H9 (cell line): ENCODE results near the gene SCGB2B2. TPM values are rescaled to one million over a fixed set of nuclear protein-coding genes. Genes with fewer than 3 reads are reported as not detected.
"Not testable (repeated sequence)": the region's sequence is repeated elsewhere in the genome, so short reads cannot be mapped to it uniquely, and the experiment has no call there.

Experiments used
- DNase-seq: peaks from one replicate; pipeline ENCODE4 v3.0.0-alpha.2; 2017
- H2AFZ ChIP-seq: one replicate; pipeline ENCODE4 v1.6.1; 2013; ENCODE audit warnings: mild to moderate bottlenecking, low read length, control low read depth, moderate library complexity
- H2AK5ac ChIP-seq: 2 replicates; pipeline ENCODE4 v1.6.1; 2013; ENCODE audit warnings: low read length, control low read depth, mixed read lengths; ENCODE audit not compliant: insufficient read length
- H2BK120ac ChIP-seq: one replicate; pipeline ENCODE4 v1.6.1; 2013; ENCODE audit warnings: low read depth, mild to moderate bottlenecking, low read length, control low read depth, inconsistent platforms; ENCODE audit not compliant: poor library complexity, severe bottlenecking
- H2BK12ac ChIP-seq: 2 replicates; pipeline ENCODE4 v1.6.1; 2013; ENCODE audit warnings: low read length, control low read depth, mixed read lengths, low read depth; ENCODE audit not compliant: insufficient read length
- H2BK15ac ChIP-seq: 2 replicates; pipeline ENCODE4 v1.6.1; 2013; ENCODE audit warnings: low read depth, low read length, control low read depth
- H2BK20ac ChIP-seq: one replicate; pipeline ENCODE4 v1.6.1; 2013; ENCODE audit warnings: low read depth, mild to moderate bottlenecking, low read length, control low read depth, inconsistent platforms; ENCODE audit not compliant: poor library complexity, severe bottlenecking
- H2BK5ac ChIP-seq: 2 replicates; pipeline ENCODE4 v1.6.1; 2013; ENCODE audit warnings: low read length, control low read depth, mixed read lengths; ENCODE audit not compliant: insufficient read length
- H3K14ac ChIP-seq: 2 replicates; pipeline ENCODE4 v1.6.1; 2013; ENCODE audit warnings: low read length, control low read depth; ENCODE audit not compliant: insufficient read depth
- H3K18ac ChIP-seq: 2 replicates; pipeline ENCODE4 v1.6.1; 2013; ENCODE audit warnings: low read depth, mild to moderate bottlenecking, mixed read lengths, low read length, control low read depth; ENCODE audit not compliant: insufficient read length
- H3K23ac ChIP-seq: 2 replicates; pipeline ENCODE4 v1.6.1; 2013; ENCODE audit warnings: low read length, control low read depth, mixed read lengths, low read depth; ENCODE audit not compliant: insufficient read length
- H3K23me2 ChIP-seq: 2 replicates; pipeline ENCODE4 v1.6.1; 2013; ENCODE audit warnings: low read depth, mild to moderate bottlenecking, mixed read lengths, low read length, control low read depth; ENCODE audit not compliant: insufficient read length, poor library complexity, severe bottlenecking
- H3K27ac ChIP-seq: 2 replicates; pipeline ENCODE4 v1.5.1; 2013; ENCODE audit warnings: low read length, control low read depth, mixed read lengths, low read depth; ENCODE audit not compliant: insufficient read length
- H3K27me3 ChIP-seq: 2 replicates; pipeline ENCODE4 v1.6.1; 2013; ENCODE audit warnings: low read length, control low read depth, inconsistent platforms; ENCODE audit not compliant: insufficient read depth
- H3K4ac ChIP-seq: 2 replicates; pipeline ENCODE4 v1.6.1; 2013; ENCODE audit warnings: low read depth, mild to moderate bottlenecking, control low read depth, inconsistent platforms, low read length, moderate library complexity
- H3K4me1 ChIP-seq: 2 replicates; pipeline ENCODE4 v1.6.1; 2013; ENCODE audit warnings: low read length, control low read depth, inconsistent platforms; ENCODE audit not compliant: insufficient read depth
- H3K4me2 ChIP-seq: 2 replicates; pipeline ENCODE4 v1.6.1; 2013; ENCODE audit warnings: low read length, control low read depth, mixed read lengths; ENCODE audit not compliant: insufficient read length, insufficient read depth
- H3K56ac ChIP-seq: 2 replicates; pipeline ENCODE4 v1.6.1; 2013; ENCODE audit warnings: low read depth, mild to moderate bottlenecking, mixed read lengths, low read length, control low read depth; ENCODE audit not compliant: insufficient read length
- H3K79me1 ChIP-seq: 2 replicates; pipeline ENCODE4 v1.6.1; 2013; ENCODE audit warnings: low read depth, mild to moderate bottlenecking, moderate library complexity, low read length, control low read depth, inconsistent platforms; ENCODE audit not compliant: insufficient read depth, poor library complexity, severe bottlenecking
- H3K79me2 ChIP-seq: 2 replicates; pipeline ENCODE4 v1.6.1; 2013; ENCODE audit warnings: low read length, control low read depth, inconsistent platforms; ENCODE audit not compliant: insufficient read depth
- H3K9ac ChIP-seq: 2 replicates; pipeline ENCODE4 v1.6.1; 2013; ENCODE audit warnings: low read length, control low read depth, mixed read lengths; ENCODE audit not compliant: insufficient read length; ENCODE audit errors: extremely low read depth
- H3K9me3 ChIP-seq: one replicate; pipeline ENCODE4 v1.6.1; 2013; ENCODE audit warnings: low read depth, low read length, inconsistent platforms; ENCODE audit not compliant: control insufficient read depth
- H3T11ph ChIP-seq: one replicate; pipeline ENCODE4 v1.6.1; 2013; ENCODE audit warnings: mild to moderate bottlenecking, low read length, control low read depth, inconsistent platforms
- H4K20me1 ChIP-seq: one replicate; pipeline ENCODE4 v1.6.1; 2013; ENCODE audit not compliant: control insufficient read depth, insufficient read length, insufficient read depth
- H4K5ac ChIP-seq: 2 replicates; pipeline ENCODE4 v1.6.1; 2013; ENCODE audit warnings: low read depth, mild to moderate bottlenecking, mixed read lengths, low read length, control low read depth; ENCODE audit not compliant: insufficient read length
- H4K8ac ChIP-seq: replicated peaks from 2 replicates; pipeline ENCODE4 v1.6.1; 2013; ENCODE audit warnings: low read length, control low read depth, mixed read lengths, low read depth; ENCODE audit not compliant: insufficient read length
- H4K91ac ChIP-seq: 2 replicates; pipeline ENCODE4 v1.6.1; 2013; ENCODE audit warnings: low read depth, mild to moderate bottlenecking, moderate library complexity, mixed read lengths, low read length, control low read depth; ENCODE audit not compliant: insufficient read length
- H3K27ac Mint-ChIP-seq, 3 experiments: 2 replicates in 2 of 3; 3 replicates in 1 of 3; pipeline ENCODE4 v1.8.0; 2020 to 2021; ENCODE audit warnings: mixed read lengths in 3 of 3, mild to moderate bottlenecking in 1 of 3, moderate library complexity in 1 of 3
- H3K27me3 Mint-ChIP-seq: 2 replicates; pipeline ENCODE4 v1.8.0; 2021; ENCODE audit warnings: low read depth, mild to moderate bottlenecking, moderate library complexity, mixed read lengths
- H3K36me3 Mint-ChIP-seq, 3 experiments: 2 replicates in 2 of 3; 3 replicates in 1 of 3; pipeline ENCODE4 v1.8.0; 2020 to 2021; ENCODE audit warnings: low read depth in 3 of 3, mixed read lengths in 3 of 3; ENCODE audit not compliant: insufficient read depth in 1 of 3
- H3K4me1 Mint-ChIP-seq, 2 experiments: 2 replicates each; pipeline ENCODE4 v1.8.0; 2020; ENCODE audit warnings: mixed read lengths in 2 of 2
- H3K4me3 Mint-ChIP-seq, 2 experiments: 2 replicates in 1 of 2; 3 replicates in 1 of 2; pipeline ENCODE4 v1.8.0; 2020 to 2021; ENCODE audit warnings: mild to moderate bottlenecking in 2 of 2, mixed read lengths in 2 of 2, moderate library complexity in 1 of 2
- H3K9me3 Mint-ChIP-seq, 2 experiments: 2 replicates in 1 of 2; 3 replicates in 1 of 2; pipeline ENCODE4 v1.8.0; 2020; ENCODE audit warnings: mild to moderate bottlenecking in 2 of 2, mixed read lengths in 2 of 2, moderate library complexity in 1 of 2
- WGBS: extraction: QIAGEN DNeasy Blood & Tissue Kit; methylation state at CpG from one replicate; pipeline ENCODE4 v1.1.7; 2013; ENCODE audit warnings: missing lambda C conversion rate, low lambda C conversion rate, mixed read lengths; ENCODE audit not compliant: insufficient read length; ENCODE audit errors: extremely low coverage; 5-methylcytosine and 5-hydroxymethylcytosine counted together
- total RNA-seq: library from RNA; stranded (reverse); gene quantifications from 2 replicates; pipeline ENCODE4 v1.2.1, GENCODE V29; 2021
- TF ChIP-seq, protein P1 (sequence below): fragments of 200-600 bp; sonication (generic); conservative IDR thresholded peaks from 3 replicates; pipeline ENCODE4 v1.8.0; 2021; ENCODE audit warnings: antibody characterized with exemption, mild to moderate bottlenecking

Gene SCGB2B2
- total RNA-seq, 1 experiment from 2014 or later, result not detected

DNA sequence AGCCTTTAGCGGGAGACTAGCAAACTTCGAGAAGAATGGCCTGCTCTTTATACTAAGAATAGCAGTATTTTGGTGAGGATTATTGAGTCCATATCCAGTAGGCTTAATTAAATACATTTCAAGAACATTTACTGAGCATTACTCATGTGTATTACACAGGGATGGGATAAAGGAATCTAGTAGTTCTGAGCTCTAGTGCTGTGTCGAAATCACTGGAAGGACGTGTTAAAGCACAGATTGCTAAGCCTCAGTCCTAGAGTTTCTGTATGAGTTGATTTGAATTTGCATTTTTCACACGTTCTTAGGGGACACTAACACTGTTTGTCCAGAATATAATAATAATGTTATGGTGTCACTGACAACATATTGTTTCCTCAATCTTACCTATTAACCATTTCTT, 9.5 kb upstream of the SCGB2B2 start:
- no peak overlapping the region for H2BK120ac ChIP-seq
- H3K23me2 ChIP-seq, result no peaks in the 10 kb centered on the region
- H3K79me1 ChIP-seq, result no peaks in the 10 kb centered on the region
- no peak overlapping the region for H2AFZ ChIP-seq
- H4K8ac ChIP-seq, result no peak overlapping the region
- no peaks in the 10 kb centered on the region for H3K4me1 ChIP-seq
- H2BK20ac ChIP-seq, result no peak overlapping the region
- no peak overlapping the region for H3K14ac ChIP-seq
- H3K9me3 Mint-ChIP-seq, result peaks cover 54 to 73% of the 10 kb centered on the region in 2 experiments
- no peaks in the 10 kb centered on the region for H3K27me3 ChIP-seq
- H3K56ac ChIP-seq, result no peak overlapping the region
- H3K36me3 Mint-ChIP-seq, result peaks cover 41 to 48% (median 46%) of the 10 kb centered on the region in 3 experiments
- no peaks in the 10 kb centered on the region for H3K79me2 ChIP-seq
- H4K91ac ChIP-seq, result no peak overlapping the region
- H3K18ac ChIP-seq, result no peak overlapping the region
- no peaks in the 10 kb centered on the region for H3K4me1 Mint-ChIP-seq
- no peak overlapping the region for H3K9ac ChIP-seq
- no peak overlapping the region for H3K27ac Mint-ChIP-seq
- no CpG with 5 or more reads among the region's 5 CpGs for WGBS
- H3K4me2 ChIP-seq, result no peak overlapping the region
- H3T11ph ChIP-seq, result no peak overlapping the region
- H3K9me3 ChIP-seq, result peaks cover 13% of the 10 kb centered on the region
- no peak overlapping the region for H2BK12ac ChIP-seq
- no peak overlapping the region for H3K4ac ChIP-seq
- H3K27ac ChIP-seq, result no peak overlapping the region
- no peak overlapping the region for H2BK15ac ChIP-seq
- peaks cover 23% of the 10 kb centered on the region for H3K27me3 Mint-ChIP-seq
- no peak for DNase-seq
- TF ChIP-seq, protein P1, sequence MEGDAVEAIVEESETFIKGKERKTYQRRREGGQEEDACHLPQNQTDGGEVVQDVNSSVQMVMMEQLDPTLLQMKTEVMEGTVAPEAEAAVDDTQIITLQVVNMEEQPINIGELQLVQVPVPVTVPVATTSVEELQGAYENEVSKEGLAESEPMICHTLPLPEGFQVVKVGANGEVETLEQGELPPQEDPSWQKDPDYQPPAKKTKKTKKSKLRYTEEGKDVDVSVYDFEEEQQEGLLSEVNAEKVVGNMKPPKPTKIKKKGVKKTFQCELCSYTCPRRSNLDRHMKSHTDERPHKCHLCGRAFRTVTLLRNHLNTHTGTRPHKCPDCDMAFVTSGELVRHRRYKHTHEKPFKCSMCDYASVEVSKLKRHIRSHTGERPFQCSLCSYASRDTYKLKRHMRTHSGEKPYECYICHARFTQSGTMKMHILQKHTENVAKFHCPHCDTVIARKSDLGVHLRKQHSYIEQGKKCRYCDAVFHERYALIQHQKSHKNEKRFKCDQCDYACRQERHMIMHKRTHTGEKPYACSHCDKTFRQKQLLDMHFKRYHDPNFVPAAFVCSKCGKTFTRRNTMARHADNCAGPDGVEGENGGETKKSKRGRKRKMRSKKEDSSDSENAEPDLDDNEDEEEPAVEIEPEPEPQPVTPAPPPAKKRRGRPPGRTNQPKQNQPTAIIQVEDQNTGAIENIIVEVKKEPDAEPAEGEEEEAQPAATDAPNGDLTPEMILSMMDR, result no peak
- H3K4me3 Mint-ChIP-seq, result no peak overlapping the region
- H4K5ac ChIP-seq, result no peak overlapping the region
- H4K20me1 ChIP-seq, result no peaks in the 10 kb centered on the region
- H2AK5ac ChIP-seq, result no peak overlapping the region
- H2BK5ac ChIP-seq, result no peak overlapping the region
- H3K23ac ChIP-seq, result no peak overlapping the region

DNA sequence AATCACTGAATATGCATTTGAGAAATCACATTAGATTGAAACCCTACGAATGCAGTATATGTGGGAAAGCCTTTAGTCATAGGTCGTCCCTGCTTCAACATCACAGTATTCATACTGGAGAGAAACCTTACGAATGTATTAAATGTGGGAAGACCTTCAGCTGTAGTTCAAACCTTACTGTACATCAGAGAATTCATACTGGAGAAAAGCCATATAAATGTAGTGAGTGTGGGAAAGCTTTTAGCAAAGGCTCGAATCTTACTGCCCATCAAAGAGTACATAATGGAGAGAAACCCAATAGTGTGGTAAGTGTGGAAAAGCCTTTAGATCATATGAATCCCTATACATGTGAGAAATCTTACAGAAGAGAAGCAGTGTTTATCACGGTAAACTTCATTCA, 8.3 kb upstream of the SCGB2B2 start:
- Mint-ChIP-seq H3K9me3 (peaks cover 56 to 76% of the 10 kb centered on the region in 2 experiments), H3K27me3 (peaks cover 18% of the 10 kb centered on the region), H3K36me3 (peaks cover 50 to 60% (median 56%) of the 10 kb centered on the region in 3 experiments)
- H2BK5ac ChIP-seq, H2AFZ ChIP-seq, H3K23me2 ChIP-seq, H4K91ac ChIP-seq, H3K79me2 ChIP-seq, H2BK12ac ChIP-seq, H3K4me3 Mint-ChIP-seq, H3K27ac Mint-ChIP-seq, H3K4me1 ChIP-seq, H3K23ac ChIP-seq, H3K4me2 ChIP-seq, H3K27me3 ChIP-seq, H4K8ac ChIP-seq, H3K4ac ChIP-seq, H4K5ac ChIP-seq, H3K79me1 ChIP-seq, H3K9ac ChIP-seq, H4K20me1 ChIP-seq, H3K27ac ChIP-seq, H2BK15ac ChIP-seq, H3T11ph ChIP-seq, H3K56ac ChIP-seq, H3K14ac ChIP-seq, H2BK120ac ChIP-seq, H3K18ac ChIP-seq, H2AK5ac ChIP-seq, H3K4me1 Mint-ChIP-seq, H2BK20ac ChIP-seq, DNase-seq: not testable (repeated sequence)
- WGBS, result no CpG with 5 or more reads among the region's 5 CpGs
- H3K9me3 ChIP-seq, result peaks cover 13% of the 10 kb centered on the region
